Measurements from ENCODE around the gene TST.

TST gene

GRCh38 chr22:36988075-36988832 is 31.0 kb downstream of the TST start:
- no peak overlapping the region for H3K4me2 ChIP-seq (ENCODE audit: low read length)
- H3K27me3 ChIP-seq (ENCODE audit: control insufficient read depth, insufficient read depth, low read length): peaks cover 26% of the 10 kb centered on the region
- no peak overlapping the region for H3K9ac ChIP-seq (ENCODE audit: low read depth, low read length)
- H3K4me1 ChIP-seq (ENCODE audit: control insufficient read depth, insufficient read depth, low read length): no peaks in the 10 kb centered on the region
- no peak overlapping the region for H3K4me3 ChIP-seq (ENCODE audit: low read length)
- no peaks in the 10 kb centered on the region for H3K36me3 ChIP-seq (ENCODE audit: insufficient read depth, low read length)
- peaks cover 6% of the 10 kb centered on the region for H3K9me3 ChIP-seq (replicated peaks; ENCODE audit: low read length)

GRCh38 chr22:36986242-36986821 is 32.9 kb downstream of the TST start:
- Histone ChIP-seq H3K27me3 (ENCODE audit: control insufficient read depth, insufficient read depth, low read length) (peaks cover 37% of the 10 kb centered on the region), H3K4me2 (ENCODE audit: low read length) (no peak overlapping the region), H3K4me1 (ENCODE audit: control insufficient read depth, insufficient read depth, low read length) (no peaks in the 10 kb centered on the region), H3K9ac (ENCODE audit: low read depth, low read length) (no peak overlapping the region), H3K36me3 (ENCODE audit: insufficient read depth, low read length) (no peaks in the 10 kb centered on the region), H3K4me3 (ENCODE audit: low read length) (no peak overlapping the region), H3K9me3 (replicated peaks; ENCODE audit: low read length) (peaks cover 6% of the 10 kb centered on the region)

GRCh38 chr22:36985211-36985889 is 33.9 kb downstream of the TST start:
- Histone ChIP-seq H3K9me3 (replicated peaks; ENCODE audit: low read length) (peaks cover 6% of the 10 kb centered on the region), H3K27me3 (ENCODE audit: control insufficient read depth, insufficient read depth, low read length) (peaks cover 36% of the 10 kb centered on the region), H3K4me1 (ENCODE audit: control insufficient read depth, insufficient read depth, low read length) (no peaks in the 10 kb centered on the region), H3K9ac (ENCODE audit: low read depth, low read length) (no peak overlapping the region), H3K4me2 (ENCODE audit: low read length) (no peak overlapping the region), H3K36me3 (ENCODE audit: insufficient read depth, low read length) (no peaks in the 10 kb centered on the region), H3K4me3 (ENCODE audit: low read length) (no peak overlapping the region)

- no peak overlapping the region for H3K4me2 ChIP-seq (ENCODE audit: low read length)
- peaks cover 6% of the 10 kb centered on the region for H3K9me3 ChIP-seq (replicated peaks; ENCODE audit: low read length)
- H3K36me3 ChIP-seq (ENCODE audit: insufficient read depth, low read length): no peaks in the 10 kb centered on the region
- H3K4me1 ChIP-seq (ENCODE audit: control insufficient read depth, insufficient read depth, low read length): peaks cover 4% of the 10 kb centered on the region
- no peak overlapping the region for H3K4me3 ChIP-seq (ENCODE audit: low read length)
- H3K9ac ChIP-seq (ENCODE audit: low read depth, low read length): no peak overlapping the region
- peaks cover 26% of the 10 kb centered on the region for H3K27me3 ChIP-seq (ENCODE audit: control insufficient read depth, insufficient read depth, low read length)
These were observed 37.1 kb downstream of the TST start for GRCh38 chr22:36982136-36982535.

GRCh38 chr22:36981247-36981775 is 37.9 kb downstream of the TST start:
- Histone ChIP-seq H3K36me3 (ENCODE audit: insufficient read depth, low read length) (no peaks in the 10 kb centered on the region), H3K9me3 (replicated peaks; ENCODE audit: low read length) (peaks cover 6% of the 10 kb centered on the region), H3K4me3 (ENCODE audit: low read length) (no peak overlapping the region), H3K4me1 (ENCODE audit: control insufficient read depth, insufficient read depth, low read length) (peaks cover 4% of the 10 kb centered on the region), H3K27me3 (ENCODE audit: control insufficient read depth, insufficient read depth, low read length) (peaks cover 34% of the 10 kb centered on the region), H3K9ac (ENCODE audit: low read depth, low read length) (no peak overlapping the region), H3K4me2 (ENCODE audit: low read length) (no peak overlapping the region)

- H3K4me3 ChIP-seq (ENCODE audit: low read length): no peak overlapping the region
- H3K4me1 ChIP-seq (ENCODE audit: control insufficient read depth, insufficient read depth, low read length): peaks cover 4% of the 10 kb centered on the region
- no peak overlapping the region for H3K4me2 ChIP-seq (ENCODE audit: low read length)
- peaks cover 40% of the 10 kb centered on the region for H3K27me3 ChIP-seq (ENCODE audit: control insufficient read depth, insufficient read depth, low read length)
- H3K9ac ChIP-seq (ENCODE audit: low read depth, low read length): no peak overlapping the region
- no peaks in the 10 kb centered on the region for H3K36me3 ChIP-seq (ENCODE audit: insufficient read depth, low read length)
- H3K9me3 ChIP-seq (replicated peaks; ENCODE audit: low read length): no peaks in the 10 kb centered on the region
These were observed 40.0 kb downstream of the TST start for GRCh38 chr22:36979016-36979910.

- Histone ChIP-seq H3K27me3 (ENCODE audit: control insufficient read depth, insufficient read depth, low read length) (peaks cover 39% of the 10 kb centered on the region), H3K4me2 (ENCODE audit: low read length) (peak overlapping the region; percentile 81), H3K4me1 (ENCODE audit: control insufficient read depth, insufficient read depth, low read length) (peaks cover 4% of the 10 kb centered on the region), H3K36me3 (ENCODE audit: insufficient read depth, low read length) (no peaks in the 10 kb centered on the region), H3K9me3 (replicated peaks; ENCODE audit: low read length) (no peaks in the 10 kb centered on the region), H3K9ac (ENCODE audit: low read depth, low read length) (peak overlapping the region; percentile 38), H3K4me3 (ENCODE audit: low read length) (peak overlapping the region; percentile 63)
These were observed 41.1 kb downstream of the TST start for GRCh38 chr22:36977947-36978660.

GRCh38 chr22:36977401-36977861 is 41.8 kb downstream of the TST start:
- Histone ChIP-seq H3K36me3 (ENCODE audit: insufficient read depth, low read length) (no peaks in the 10 kb centered on the region), H3K27me3 (ENCODE audit: control insufficient read depth, insufficient read depth, low read length) (peaks cover 40% of the 10 kb centered on the region), H3K4me3 (ENCODE audit: low read length) (peak overlapping the region; percentile 63), H3K9me3 (replicated peaks; ENCODE audit: low read length) (no peaks in the 10 kb centered on the region), H3K4me1 (ENCODE audit: control insufficient read depth, insufficient read depth, low read length) (peaks cover 4% of the 10 kb centered on the region), H3K9ac (ENCODE audit: low read depth, low read length) (peak overlapping the region; percentile 38), H3K4me2 (ENCODE audit: low read length) (peak overlapping the region; percentile 81)

GRCh38 chr22:36976606-36977005 is 42.6 kb downstream of the TST start:
- H3K4me3 ChIP-seq (ENCODE audit: low read length): no peak overlapping the region
- peaks cover 43% of the 10 kb centered on the region for H3K27me3 ChIP-seq (ENCODE audit: control insufficient read depth, insufficient read depth, low read length)
- no peaks in the 10 kb centered on the region for H3K9me3 ChIP-seq (replicated peaks; ENCODE audit: low read length)

GRCh38 chr22:36971341-36972125 is 47.7 kb downstream of the TST start:
- Histone ChIP-seq H3K4me2 (ENCODE audit: low read length) (no peak overlapping the region), H3K27me3 (ENCODE audit: control insufficient read depth, insufficient read depth, low read length) (peaks cover 43% of the 10 kb centered on the region), H3K9me3 (replicated peaks; ENCODE audit: low read length) (no peaks in the 10 kb centered on the region), H3K4me3 (ENCODE audit: low read length) (no peak overlapping the region), H3K4me1 (ENCODE audit: control insufficient read depth, insufficient read depth, low read length) (no peaks in the 10 kb centered on the region), H3K9ac (ENCODE audit: low read depth, low read length) (no peak overlapping the region), H3K36me3 (ENCODE audit: insufficient read depth, low read length) (no peaks in the 10 kb centered on the region)

More at GRCh38 chr22:36976606-36977005, 42.6 kb downstream of the TST start:
- H3K36me3 ChIP-seq (ENCODE audit: insufficient read depth, low read length): no peaks in the 10 kb centered on the region
- H3K4me2 ChIP-seq (ENCODE audit: low read length): no peak overlapping the region
- peaks cover 4% of the 10 kb centered on the region for H3K4me1 ChIP-seq (ENCODE audit: control insufficient read depth, insufficient read depth, low read length)
- no peak overlapping the region for H3K9ac ChIP-seq (ENCODE audit: low read depth, low read length)

Data from skeletal muscle satellite cell (primary cell).